Central memory CD8-positive, alpha-beta T cell (primary cell): ENCODE results near the gene CLIC1.
A peak's percentile ranks its signal among the peaks of the same experiment; 100 is the strongest.

Experiments
- ATAC-seq: fragments of 150-1000 bp; cut with Tn5 transposase; replicated peaks from 2 replicates; pipeline ENCODE4 v1.10.0; 2022; ENCODE audit warnings: mild to moderate bottlenecking, moderate FRiP score, moderate number of reproducible peaks; ENCODE audit not compliant: poor library complexity, severe bottlenecking; ENCODE audit errors: extremely low read depth
- DNase-seq, 2 donors: peaks; one replicate each; pipeline ENCODE4 v3.0.0; 2021; ENCODE audit warnings: low spot score in 2 of 2
- H3K27ac Mint-ChIP-seq: one replicate; pipeline ENCODE4 v1.8.0; 2022; ENCODE audit warnings: low read depth, mild to moderate bottlenecking, moderate library complexity, mixed read lengths
- H3K27me3 Mint-ChIP-seq: one replicate; pipeline ENCODE4 v1.8.0; 2022; ENCODE audit warnings: mixed read lengths
- H3K36me3 Mint-ChIP-seq: one replicate; pipeline ENCODE4 v1.8.0; 2022; ENCODE audit warnings: mild to moderate bottlenecking, moderate library complexity, mixed read lengths; ENCODE audit not compliant: insufficient read depth
- H3K4me1 Mint-ChIP-seq: one replicate; pipeline ENCODE4 v1.8.0; 2022; ENCODE audit warnings: mixed read lengths
- H3K4me3 Mint-ChIP-seq: one replicate; pipeline ENCODE4 v1.8.0; 2022; ENCODE audit warnings: mild to moderate bottlenecking, moderate library complexity, mixed read lengths
- H3K9me3 Mint-ChIP-seq: one replicate; pipeline ENCODE4 v1.8.0; 2022; ENCODE audit warnings: mixed read lengths

CLIC1 gene

GRCh38 chr6:31729979-31730630 lies 6.2 kb downstream of the CLIC1 start:
- Mint-ChIP-seq H3K27me3 (no peaks in the 10 kb centered on the region), H3K9me3 (no peaks in the 10 kb centered on the region), H3K27ac (peak overlapping the region; percentile 30), H3K4me1 (peaks cover 55% of the 10 kb centered on the region), H3K36me3 (peaks cover 52% of the 10 kb centered on the region), H3K4me3 (peak overlapping the region; percentile 93)
- DNase-seq (peak; percentile 46 to 51), ATAC-seq (peak; percentile 44)

GRCh38 chr6:31729515-31729978 lies 6.8 kb downstream of the CLIC1 start:
- H3K27ac Mint-ChIP-seq = peak overlapping the region; percentile 80
- ATAC-seq = peak; percentile 81
- peaks cover 50% of the 10 kb centered on the region for H3K4me1 Mint-ChIP-seq
- H3K9me3 Mint-ChIP-seq = no peaks in the 10 kb centered on the region
- peak; percentile 65 to 66 for DNase-seq
- peaks cover 47% of the 10 kb centered on the region for H3K36me3 Mint-ChIP-seq
- no peaks in the 10 kb centered on the region for H3K27me3 Mint-ChIP-seq
- peak overlapping the region; percentile 93 for H3K4me3 Mint-ChIP-seq

- Mint-ChIP-seq H3K4me1 (peaks cover 44% of the 10 kb centered on the region), H3K9me3 (no peaks in the 10 kb centered on the region), H3K4me3 (peak within 1 kb of the TSS; percentile 93), H3K36me3 (peaks cover 43% of the 10 kb centered on the region), H3K27ac (peak within 1 kb of the TSS; percentile 80), H3K27me3 (no peaks in the 10 kb centered on the region)
- DNase-seq = no peak
- peak; percentile 21 for ATAC-seq
Measured at GRCh38 chr6:31728767-31729514, 7.4 kb downstream of the CLIC1 start, which contains the start of gene DDAH2. DDAH2 (minus strand) TSS chr6:31729299; CDS start chr6:31729161, 138 bp downstream.

GRCh38 chr6:31727717-31728671 lies 8.3 kb downstream of the CLIC1 start:
- H3K36me3 Mint-ChIP-seq = peaks cover 34% of the 10 kb centered on the region
- H3K27me3 Mint-ChIP-seq = no peaks in the 10 kb centered on the region
- DNase-seq = no peak
- peaks cover 34% of the 10 kb centered on the region for H3K4me1 Mint-ChIP-seq
- no peaks in the 10 kb centered on the region for H3K9me3 Mint-ChIP-seq
- ATAC-seq = no peak
- peak overlapping the region; percentile 93 for H3K4me3 Mint-ChIP-seq
- peak overlapping the region; percentile 80 for H3K27ac Mint-ChIP-seq

- Mint-ChIP-seq H3K4me1 (peaks cover 34% of the 10 kb centered on the region), H3K4me3 (peak overlapping the region; percentile 40), H3K27me3 (no peaks in the 10 kb centered on the region), H3K36me3 (peaks cover 26% of the 10 kb centered on the region), H3K27ac (peak overlapping the region; percentile 16), H3K9me3 (no peaks in the 10 kb centered on the region)
- DNase-seq (no peak), ATAC-seq (no peak)
Measured at GRCh38 chr6:31727034-31727716, 9.2 kb downstream of the CLIC1 start.

GRCh38 chr6:31725502-31726350 lies 10.6 kb downstream of the CLIC1 start:
- H3K4me1 Mint-ChIP-seq = peaks cover 29% of the 10 kb centered on the region
- H3K4me3 Mint-ChIP-seq = no peak overlapping the region
- no peaks in the 10 kb centered on the region for H3K9me3 Mint-ChIP-seq
- no peak overlapping the region for H3K27ac Mint-ChIP-seq
- peaks cover 11% of the 10 kb centered on the region for H3K36me3 Mint-ChIP-seq
- H3K27me3 Mint-ChIP-seq = no peaks in the 10 kb centered on the region
- no peak for ATAC-seq
- DNase-seq = no peak

- Mint-ChIP-seq H3K27ac (no peak overlapping the region), H3K9me3 (no peaks in the 10 kb centered on the region), H3K36me3 (peaks cover 6% of the 10 kb centered on the region), H3K4me3 (no peak overlapping the region), H3K27me3 (no peaks in the 10 kb centered on the region), H3K4me1 (peaks cover 14% of the 10 kb centered on the region)
- ATAC-seq = no peak
- no peak for DNase-seq
Measured at GRCh38 chr6:31723980-31724691, 12.2 kb downstream of the CLIC1 start.

GRCh38 chr6:31723245-31723979 lies 12.9 kb downstream of the CLIC1 start, which contains the start of gene MPIG6B:
MPIG6B (plus strand) TSS chr6:31723373; CDS start chr6:31723384, 11 bp downstream.
- peaks cover 6% of the 10 kb centered on the region for H3K36me3 Mint-ChIP-seq
- ATAC-seq = no peak
- H3K27ac Mint-ChIP-seq = no peak within 1 kb of the TSS
- no peaks in the 10 kb centered on the region for H3K9me3 Mint-ChIP-seq
- H3K4me1 Mint-ChIP-seq = peaks cover 6% of the 10 kb centered on the region
- H3K4me3 Mint-ChIP-seq = no peak within 1 kb of the TSS
- no peaks in the 10 kb centered on the region for H3K27me3 Mint-ChIP-seq
- DNase-seq = no peak

- H3K9me3 Mint-ChIP-seq = no peaks in the 10 kb centered on the region
- no peak for ATAC-seq
- H3K4me3 Mint-ChIP-seq = no peak overlapping the region
- no peak for DNase-seq
- H3K36me3 Mint-ChIP-seq = peaks cover 5% of the 10 kb centered on the region
- H3K4me1 Mint-ChIP-seq = peaks cover 6% of the 10 kb centered on the region
- H3K27me3 Mint-ChIP-seq = no peaks in the 10 kb centered on the region
- no peak overlapping the region for H3K27ac Mint-ChIP-seq
Measured at GRCh38 chr6:31722173-31722572, 14.2 kb downstream of the CLIC1 start.

GRCh38 chr6:31721351-31722020 lies 14.8 kb downstream of the CLIC1 start, which contains the start of gene LY6G6C:
LY6G6C (minus strand) TSS chr6:31721746; CDS start chr6:31721679, 67 bp downstream.
- no peak for DNase-seq
- ATAC-seq = no peak
- peaks cover 6% of the 10 kb centered on the region for H3K4me1 Mint-ChIP-seq
- no peaks in the 10 kb centered on the region for H3K9me3 Mint-ChIP-seq
- peaks cover 3% of the 10 kb centered on the region for H3K36me3 Mint-ChIP-seq
- no peak within 1 kb of the TSS for H3K4me3 Mint-ChIP-seq
- H3K27ac Mint-ChIP-seq = peak within 1 kb of the TSS; percentile 63
- no peaks in the 10 kb centered on the region for H3K27me3 Mint-ChIP-seq
